BJ (cell line): ENCODE measurements around the gene NDUFB6. TPM values are rescaled to one million over a fixed set of nuclear protein-coding genes. Genes with fewer than 3 reads are reported as not detected.
A peak's percentile ranks its signal among the peaks of the same experiment; 100 is the strongest.

Source experiments
- CTCF ChIA-PET: fragments of 350-600 bp; formaldehyde crosslinking; extraction: SDS; loops from one replicate; lab custom pipeline; 2021; ENCODE audit warnings: antibody characterized with exemption, inconsistent platforms; lab: Yijun Ruan, JAX
- POLR2A ChIA-PET: fragments of 300-600 bp; sonication (Branson Sonifier 250); formaldehyde crosslinking; extraction: SDS; loops from one replicate; lab custom pipeline; 2021; ENCODE audit warnings: antibody characterized with exemption; lab: Charles Lee
- DNase-seq: peaks from one replicate; pipeline ENCODE4 v3.0.0-alpha.2; 2011; ENCODE audit warnings: low read depth
- H3K27me3 ChIP-seq: 2 replicates; pipeline ENCODE4 v1.6.0; 2011; ENCODE audit warnings: low read length; ENCODE audit not compliant: control insufficient read depth, insufficient read depth
- H3K36me3 ChIP-seq: 2 replicates; pipeline ENCODE4 v1.5.1; 2011; ENCODE audit warnings: low read length; ENCODE audit not compliant: control insufficient read depth, insufficient read depth
- H3K4me3 ChIP-seq: 2 replicates; pipeline ENCODE4 v1.5.1; 2011; ENCODE audit warnings: low read depth, mild to moderate bottlenecking, control low read depth, low read length
- CTCF ChIP-seq: IDR thresholded peaks from 2 replicates; pipeline ENCODE4 v1.5.1; 2011; ENCODE audit warnings: low read depth, mild to moderate bottlenecking, control low read depth, inconsistent platforms, low read length, moderate library complexity; ENCODE audit not compliant: insufficient read depth
- polyA plus RNA-seq: library from polyadenylated mRNA; depleted of rRNA; stranded (reverse); fragments of >200 nt; gene quantifications from 2 replicates; pipeline ENCODE4 v1.2.3, GENCODE V29; 2011

NDUFB6 gene
- polyA plus RNA-seq, 1 experiment = 72.5 TPM

- no peak for TF ChIP-seq CTCF
- Histone ChIP-seq H3K36me3 (no peaks in the 10 kb centered on the region), H3K4me3 (no peak overlapping the region), H3K27me3 (peaks cover 1% of the 10 kb centered on the region; the same call in 1 of the 2 replicates)
- POLR2A ChIA-PET = interaction anchor here (0.6 kb wide), 1 partner anchor 382 kb away, joined by 5 read pairs; no protein-coding TSS in a partner anchor
- CTCF ChIA-PET = interaction anchor here (0.9 to 5.4 kb wide), 10 partner anchors 7 to 386 kb away, joined by 3 to 72 read pairs (median 9); no protein-coding TSS in a partner anchor
- no peak for DNase-seq
Observed at GRCh38 chr9:32587901-32588300, 14.9 kb upstream of the NDUFB6 start.

GRCh38 chr9:32584784-32585183, 11.8 kb upstream of the NDUFB6 start:
- DNase-seq = no peak
- no peak overlapping the region for H3K4me3 ChIP-seq
- CTCF ChIA-PET = interaction anchor here (1.3 to 13.3 kb wide), 3 partner anchors 208 to 385 kb away, joined by 3 to 492 read pairs (median 162); no protein-coding TSS in a partner anchor

GRCh38 chr9:32581512-32582143, 8.7 kb upstream of the NDUFB6 start:
- no peaks in the 10 kb centered on the region for H3K27me3 ChIP-seq
- ChIA-PET CTCF (interaction anchor here (0.6 to 13.3 kb wide), 25 partner anchors 8 to 418 kb away, joined by 3 to 492 read pairs (median 4); partner anchors contain the start of genes ACO1 and NDUFB6), POLR2A (no interaction called here)
- peak; percentile 68 for TF ChIP-seq CTCF
- no peaks in the 10 kb centered on the region for H3K36me3 ChIP-seq
- no peak overlapping the region for H3K4me3 ChIP-seq
- DNase-seq = no peak

More at GRCh38 chr9:32584784-32585183, 11.8 kb upstream of the NDUFB6 start:
- H3K27me3 ChIP-seq = no peaks in the 10 kb centered on the region; the same call in 1 of the 2 replicates
- TF ChIP-seq CTCF = no peak
- POLR2A ChIA-PET = no interaction called here
- H3K36me3 ChIP-seq = no peaks in the 10 kb centered on the region

GRCh38 chr9:32580631-32581300, 7.8 kb upstream of the NDUFB6 start:
- ChIA-PET CTCF (interaction anchor here (0.6 to 13.3 kb wide), 31 partner anchors 8 to 445 kb away, joined by 3 to 492 read pairs (median 4); partner anchors contain the start of genes ACO1, DNAJA1, NDUFB6 and RIGI), POLR2A (no interaction called here)
- no peak overlapping the region for H3K4me3 ChIP-seq
- 0 out of 2 replicates have a peak, but pooled peaks have one; percentile 1 for TF ChIP-seq CTCF
- no peak for DNase-seq
- H3K36me3 ChIP-seq = no peaks in the 10 kb centered on the region
- no peaks in the 10 kb centered on the region for H3K27me3 ChIP-seq
